HepG2 (cell line): ENCODE data around the gene GNGT2. TPM values are rescaled to one million over a fixed set of nuclear protein-coding genes. Genes with fewer than 3 reads are reported as not detected.

ENCODE experiments used
- BHLHE40 ChIP-seq: IDR thresholded peaks from 2 replicates; pipeline ENCODE4 v1.6.1; 2011; ENCODE audit warnings: low read length, improper control_type of control experiment
- CEBPG ChIP-seq: IDR thresholded peaks from 2 replicates; pipeline ENCODE4 v1.6.1; 2016
- EED ChIP-seq: sonication (generic); formaldehyde crosslinking; IDR thresholded peaks from 2 replicates; pipeline ENCODE4 v1.5.0; 2020; ENCODE audit warnings: mild to moderate bottlenecking, missing genetic modification reagents
- ELF1 ChIP-seq: sonication (generic); formaldehyde crosslinking; IDR thresholded peaks from 2 replicates; pipeline ENCODE4 v1.4.0; 2020; ENCODE audit warnings: missing genetic modification reagents
- ELF3 ChIP-seq: IDR thresholded peaks from 2 replicates; pipeline ENCODE4 v1.6.1; 2016; ENCODE audit warnings: missing genetic modification reagents, missing compliant biosample characterization
- FOXK1 ChIP-seq: sonication (generic); formaldehyde crosslinking; IDR thresholded peaks from 2 replicates; pipeline ENCODE4 v1.4.0; 2020; ENCODE audit warnings: low read depth, missing genetic modification reagents, borderline replicate concordance
- GABPA ChIP-seq, 2 experiments: IDR thresholded peaks; 2 replicates each; pipeline ENCODE4 v1.6.1; 2011 to 2016; ENCODE audit warnings: low read depth in 2 of 2, low read length in 1 of 2, missing biosample characterization in 1 of 2, missing genetic modification characterization in 1 of 2
- GABPB1 ChIP-seq: IDR thresholded peaks from 2 replicates; pipeline ENCODE4 v1.6.1; 2016; ENCODE audit warnings: mild to moderate bottlenecking, missing genetic modification reagents, moderate library complexity, missing compliant biosample characterization
- HES4 ChIP-seq: sonication (generic); formaldehyde crosslinking; IDR thresholded peaks from 2 replicates; pipeline ENCODE4 v1.9.0; 2021; ENCODE audit warnings: mild to moderate bottlenecking, missing genetic modification reagents, borderline replicate concordance
- HMG20A ChIP-seq: IDR thresholded peaks from 2 replicates; pipeline ENCODE4 v1.6.1; 2016; ENCODE audit warnings: borderline replicate concordance
- KDM6A ChIP-seq: IDR thresholded peaks from 2 replicates; pipeline ENCODE4 v1.6.1; 2016; ENCODE audit warnings: low read depth
- POLR2A ChIP-seq, 2 experiments: IDR thresholded peaks; 2 replicates each; pipeline ENCODE4 v1.6.1; 2011; ENCODE audit warnings: low read depth in 2 of 2, low read length in 2 of 2, mild to moderate bottlenecking in 1 of 2, moderate library complexity in 1 of 2; ENCODE audit not compliant: insufficient read depth in 1 of 2
- TIGD3 ChIP-seq: sonication (generic); formaldehyde crosslinking; IDR thresholded peaks from 2 replicates; pipeline ENCODE4 v1.5.1; 2020; ENCODE audit warnings: mild to moderate bottlenecking, missing genetic modification reagents, borderline replicate concordance
- ZBTB25 ChIP-seq: IDR thresholded peaks from 2 replicates; pipeline ENCODE4 v1.6.1; 2018; ENCODE audit warnings: missing genetic modification reagents
- polyA plus RNA-seq, 8 experiments: library from polyadenylated mRNA; depleted of rRNA in 3 of 8; stranded (reverse) in 7 of 8; unstranded in 1 of 8; fragments of >200 nt; fragmentation: Illumina TruSeq in 4 of 8; extraction: Trizol in 4 of 8; gene quantifications; 2 replicates each; pipeline versions ENCODE4 v1.2.1 to v1.2.3, GENCODE V29; 2011 to 2016; ENCODE audit warnings: low read depth in 4 of 8, missing spikeins in 1 of 8, mixed read lengths in 1 of 8; ENCODE audit not compliant: insufficient read depth in 1 of 8
- total RNA-seq, 5 experiments: library from RNA; depleted of rRNA; stranded (reverse); fragments of >200 nt; fragmentation: Illumina TruSeq; extraction: Trizol; gene quantifications; 2 replicates each; pipeline ENCODE4 v1.2.3, GENCODE V29; 2016; ENCODE audit warnings: low read depth in 1 of 5

Gene GNGT2
- total and polyA plus RNA-seq, 2 of the 13 experiments (the other 11 are each of a cell fraction or from before 2014, with no cell fraction given): not detected

GRCh38 chr17:49183341-49183740 lies 27.0 kb downstream of the GNGT2 start (continued):
- TF ChIP-seq FOXK1: no peak
- no peak for TF ChIP-seq KDM6A (CRISPR knock-in tag)
- TF ChIP-seq ELF1 (CRISPR knock-in tag): peak; percentile 44; the same call in 1 of the 2 replicates
- TF ChIP-seq POLR2A (IDR thresholded peaks at IDR 0.05; ENCODE audit: insufficient read depth in 1 of 2, low read depth in 2 of 2, low read length in 2 of 2): peak in 1 of 2 experiments; percentile 56; a peak in 2 of 4 replicates
- no peak for TF ChIP-seq TIGD3 (CRISPR knock-in tag)
- TF ChIP-seq EED: no peak
- no peak for TF ChIP-seq HMG20A (CRISPR knock-in tag)
- TF ChIP-seq GABPB1: peak; percentile 73
- TF ChIP-seq GABPA (IDR thresholded peaks at IDR 0.05; ENCODE audit: low read depth, low read length): no peak
- TF ChIP-seq GABPA (CRISPR knock-in tag; IDR thresholded peaks at IDR 0.05; ENCODE audit: low read depth): peak; percentile 78
- no peak for TF ChIP-seq ZBTB25 (CRISPR knock-in tag)
- TF ChIP-seq BHLHE40: no peak
- no peak for TF ChIP-seq HES4 (CRISPR knock-in tag)
- TF ChIP-seq ELF3: peak; percentile 64; the same call in 1 of the 2 replicates
- no peak for TF ChIP-seq CEBPG (CRISPR knock-in tag)
- TF ChIP-seq, all 625 proteins: peak for 14
